K562 (cell line): ENCODE data around the gene KLHL29. TPM values are rescaled to one million over a fixed set of nuclear protein-coding genes. Genes with fewer than 3 reads are reported as not detected.

ENCODE experiments used
- BMI1 ChIP-seq: fragments of 150-350 bp; IDR thresholded peaks from 2 replicates; pipeline ENCODE4 v1.6.1; 2014; ENCODE audit warnings: low read length
- CLOCK ChIP-seq: fragments of 250-450 bp; sonication (Bioruptor Pico); IDR thresholded peaks from 2 replicates; pipeline ENCODE4 v1.4.0; 2020; ENCODE audit warnings: mild to moderate bottlenecking, moderate library complexity, borderline replicate concordance
- E2F6 ChIP-seq, 2 experiments: IDR thresholded peaks; 2 replicates each; pipeline ENCODE4 v1.6.1; 2011; ENCODE audit warnings: borderline replicate concordance in 1 of 2, control low read depth in 1 of 2, low read depth in 1 of 2, low read length in 1 of 2, mild to moderate bottlenecking in 1 of 2, mixed read lengths in 1 of 2, moderate library complexity in 1 of 2; ENCODE audit not compliant: insufficient read depth in 1 of 2, insufficient read length in 1 of 2, poor library complexity in 1 of 2, severe bottlenecking in 1 of 2; ENCODE audit errors: extremely low read depth in 1 of 2
- EP300 ChIP-seq: IDR thresholded peaks from 2 replicates; pipeline ENCODE4 v1.6.1; 2012; ENCODE audit warnings: low read length, improper control_type of control experiment
- FOXK2 ChIP-seq, 2 experiments: fragments of 450-650 bp; IDR thresholded peaks in 1 of 2; conservative IDR thresholded peaks in 1 of 2; 2 replicates each; pipeline ENCODE4 v1.6.1; 2016; ENCODE audit warnings: low read depth in 2 of 2, mild to moderate bottlenecking in 1 of 2
- GATAD2B ChIP-seq: fragments of 450-650 bp; IDR thresholded peaks from 2 replicates; pipeline ENCODE4 v1.6.1; 2017; ENCODE audit warnings: mild to moderate bottlenecking, borderline replicate concordance
- HMGN3 ChIP-seq: IDR thresholded peaks from 2 replicates; pipeline ENCODE4 v1.6.1; 2011; ENCODE audit warnings: borderline replicate concordance, low read depth, mild to moderate bottlenecking, mixed read lengths, low read length; ENCODE audit not compliant: insufficient read length; ENCODE audit errors: extremely low read depth
- KAT8 ChIP-seq: fragments of 450-650 bp; IDR thresholded peaks from 2 replicates; pipeline ENCODE4 v1.6.1; 2016; ENCODE audit warnings: low read depth, mild to moderate bottlenecking
- POLR3A ChIP-seq: IDR thresholded peaks from 2 replicates; pipeline ENCODE4 v1.6.1; 2011; ENCODE audit warnings: borderline replicate concordance, mild to moderate bottlenecking, moderate library complexity; ENCODE audit not compliant: insufficient read length, insufficient read depth; ENCODE audit errors: extremely low read depth
- SMARCA4 ChIP-seq: fragments of 450-650 bp; IDR thresholded peaks from 2 replicates; pipeline ENCODE4 v1.6.1; 2016
- SMARCA5 ChIP-seq: fragments of 450-650 bp; IDR thresholded peaks from 2 replicates; pipeline ENCODE4 v1.6.1; 2016
- SRSF7 ChIP-seq: fragments of 200-400 bp; formaldehyde crosslinking; optimal IDR thresholded peaks from 2 replicates; pipeline ENCODE3; 2017; ENCODE audit warnings: mild to moderate bottlenecking, low read depth, low read length
- ZKSCAN1 ChIP-seq: fragments of 150-350 bp; IDR thresholded peaks from 2 replicates; pipeline ENCODE4 v1.6.1; 2016; ENCODE audit warnings: low read depth, low read length
- ZNF699 ChIP-seq: fragments of 250-450 bp; sonication (Bioruptor Pico); IDR thresholded peaks from 2 replicates; pipeline ENCODE4 v1.8.0; 2021; ENCODE audit warnings: mild to moderate bottlenecking, moderate library complexity; ENCODE audit not compliant: insufficient replicate concordance
- polyA plus RNA-seq, 8 experiments: library from polyadenylated mRNA; depleted of rRNA in 4 of 8; stranded (reverse) in 5 of 8; unstranded in 3 of 8; fragments of >200 nt; fragmentation: Nextera tagmentation in 2 of 8; fragmentation: Illumina TruSeq in 1 of 8; extraction: Ambion mirVana in 2 of 8; extraction: Trizol in 1 of 8; gene quantifications; 2 replicates each; pipeline versions ENCODE4 v1.2.1 to v1.2.3, GENCODE V29; 2011 to 2014; ENCODE audit warnings: inconsistent platforms in 1 of 8, missing spikeins in 1 of 8
- total RNA-seq, 7 experiments: library from RNA; depleted of rRNA in 6 of 7; stranded (reverse); fragments of >200 nt in 6 of 7; fragmentation: Illumina TruSeq in 2 of 7; extraction: Trizol in 2 of 7; gene quantifications; 2 replicates each; pipeline versions ENCODE4 v1.2.1 to v1.2.3, GENCODE V29; 2011 to 2021; ENCODE audit warnings: low replicate concordance in 1 of 7
- TF ChIP-seq, protein P1 (sequence below): sonication (generic); formaldehyde crosslinking; IDR thresholded peaks from 2 replicates; pipeline ENCODE4 v1.8.1; 2023; ENCODE audit warnings: mild to moderate bottlenecking, missing genetic modification reagents, moderate library complexity

Gene KLHL29
- total and polyA plus RNA-seq, 9 of the 15 experiments (the other 6 are each of a cell fraction or from before 2014, with no cell fraction given), result 0.03 to 0.31 (median 0.08) TPM; not detected in 1

DNA sequence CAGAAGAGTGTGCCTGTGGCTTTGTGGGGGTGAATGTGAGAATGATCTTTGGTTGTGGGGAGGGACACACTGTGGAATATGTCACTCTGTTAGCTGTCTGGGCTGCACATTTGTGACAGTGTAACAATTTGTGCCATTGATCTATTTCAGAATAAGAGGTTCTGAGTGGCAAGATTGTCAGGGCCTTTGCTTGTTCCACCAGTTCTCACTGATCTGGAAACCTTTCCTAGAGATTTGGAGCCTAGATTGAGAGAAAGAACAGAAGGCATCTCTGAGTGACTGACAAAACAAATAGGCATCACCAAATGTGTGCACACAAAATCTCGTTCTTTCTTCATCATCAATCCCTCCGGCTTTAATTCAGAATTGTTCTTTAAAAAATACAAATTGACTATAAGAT, 153.6 kb downstream of the KLHL29 start (continued):
- TF ChIP-seq HMGN3, result no peak
- no peak for TF ChIP-seq ZNF699 (CRISPR knock-in tag)
- TF ChIP-seq, protein P1, sequence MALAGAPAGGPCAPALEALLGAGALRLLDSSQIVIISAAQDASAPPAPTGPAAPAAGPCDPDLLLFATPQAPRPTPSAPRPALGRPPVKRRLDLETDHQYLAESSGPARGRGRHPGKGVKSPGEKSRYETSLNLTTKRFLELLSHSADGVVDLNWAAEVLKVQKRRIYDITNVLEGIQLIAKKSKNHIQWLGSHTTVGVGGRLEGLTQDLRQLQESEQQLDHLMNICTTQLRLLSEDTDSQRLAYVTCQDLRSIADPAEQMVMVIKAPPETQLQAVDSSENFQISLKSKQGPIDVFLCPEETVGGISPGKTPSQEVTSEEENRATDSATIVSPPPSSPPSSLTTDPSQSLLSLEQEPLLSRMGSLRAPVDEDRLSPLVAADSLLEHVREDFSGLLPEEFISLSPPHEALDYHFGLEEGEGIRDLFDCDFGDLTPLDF (CRISPR knock-in tag), result no peak
- no peak for TF ChIP-seq E2F6 (IDR thresholded peaks at IDR 0.05; ENCODE audit: borderline replicate concordance in 1 of 2, extremely low read depth in 1 of 2, insufficient read depth in 1 of 2, insufficient read length in 1 of 2, low read depth in 1 of 2, low read length in 1 of 2, poor library complexity in 1 of 2, severe bottlenecking in 1 of 2)
- no peak for TF ChIP-seq EP300
- no peak for TF ChIP-seq KAT8
- no peak for TF ChIP-seq POLR3A
- no peak for TF ChIP-seq BMI1
- no peak for TF ChIP-seq SRSF7
- TF ChIP-seq SMARCA4, result no peak
- no peak for TF ChIP-seq CLOCK (CRISPR knock-in tag)
- no peak for TF ChIP-seq FOXK2 (conservative IDR thresholded peaks at IDR 0.05 in 1 of 2, IDR thresholded peaks at IDR 0.05 in 1 of 2; ENCODE audit: low read depth in 2 of 2)
- no peak for TF ChIP-seq SMARCA5
- no peak for TF ChIP-seq GATAD2B
- no peak for TF ChIP-seq ZKSCAN1
